Activated CD8-positive, alpha-beta T cell treated with anti-CD3 and anti-CD28 coated beads for 36 hours (primary cell): ENCODE results near the gene PCDH8. TPM values are rescaled to one million over a fixed set of nuclear protein-coding genes. Genes with fewer than 3 reads are reported as not detected.

Experiments used
- ATAC-seq: fragments of 200-7000 bp; cut with Tn5 transposase; one replicate; pipeline ENCODE4 v1.10.0; 2021; ENCODE audit warnings: mild to moderate bottlenecking, moderate library complexity
- CTCF ChIA-PET: fragments of 350-600 bp; sonication (Branson Sonifier 250); formaldehyde crosslinking; loops from one replicate; lab custom pipeline; 2021; ENCODE audit warnings: antibody characterized with exemption; lab: Charles Lee
- POLR2A ChIA-PET: fragments of 350-600 bp; sonication (Branson Sonifier 250); formaldehyde crosslinking; loops from one replicate; lab custom pipeline; 2021; ENCODE audit warnings: antibody characterized with exemption; lab: Charles Lee
- DNase-seq: peaks from one replicate; pipeline ENCODE4 v3.0.0-alpha.2; 2020
- H3K27ac Mint-ChIP-seq: one replicate; pipeline ENCODE4 v1.8.0; 2021; ENCODE audit warnings: mild to moderate bottlenecking, mixed read lengths
- H3K27me3 Mint-ChIP-seq: one replicate; pipeline ENCODE4 v1.8.0; 2021; ENCODE audit warnings: mixed read lengths
- H3K36me3 Mint-ChIP-seq: one replicate; pipeline ENCODE4 v1.8.0; 2021; ENCODE audit warnings: low read depth, mixed read lengths
- H3K4me1 Mint-ChIP-seq: one replicate; pipeline ENCODE4 v1.8.0; 2021; ENCODE audit warnings: low read depth, mixed read lengths
- H3K4me3 Mint-ChIP-seq: one replicate; pipeline ENCODE4 v1.8.0; 2021; ENCODE audit warnings: mild to moderate bottlenecking, moderate library complexity, mixed read lengths
- H3K9me3 Mint-ChIP-seq: one replicate; pipeline ENCODE4 v1.8.0; 2021; ENCODE audit warnings: mixed read lengths
- intact Hi-C: fragments of 100-400 bp; cut with micrococcal nuclease; formaldehyde crosslinking; loops from one replicate; pipeline ENCODE4 v1.10.0; 2022
- total RNA-seq, 2 experiments: library from RNA; stranded (reverse); gene quantifications; one replicate each; pipeline ENCODE4 v1.2.3, GENCODE V29; 2021
- TF ChIP-seq, protein P1 (sequence below): fragments of 200-600 bp; IDR thresholded peaks from one replicate; pipeline ENCODE4 v1.8.0; 2022; ENCODE audit warnings: antibody characterized with exemption, mild to moderate bottlenecking

Gene PCDH8
- total RNA-seq, 2 experiments from 2014 or later = not detected

DNA sequence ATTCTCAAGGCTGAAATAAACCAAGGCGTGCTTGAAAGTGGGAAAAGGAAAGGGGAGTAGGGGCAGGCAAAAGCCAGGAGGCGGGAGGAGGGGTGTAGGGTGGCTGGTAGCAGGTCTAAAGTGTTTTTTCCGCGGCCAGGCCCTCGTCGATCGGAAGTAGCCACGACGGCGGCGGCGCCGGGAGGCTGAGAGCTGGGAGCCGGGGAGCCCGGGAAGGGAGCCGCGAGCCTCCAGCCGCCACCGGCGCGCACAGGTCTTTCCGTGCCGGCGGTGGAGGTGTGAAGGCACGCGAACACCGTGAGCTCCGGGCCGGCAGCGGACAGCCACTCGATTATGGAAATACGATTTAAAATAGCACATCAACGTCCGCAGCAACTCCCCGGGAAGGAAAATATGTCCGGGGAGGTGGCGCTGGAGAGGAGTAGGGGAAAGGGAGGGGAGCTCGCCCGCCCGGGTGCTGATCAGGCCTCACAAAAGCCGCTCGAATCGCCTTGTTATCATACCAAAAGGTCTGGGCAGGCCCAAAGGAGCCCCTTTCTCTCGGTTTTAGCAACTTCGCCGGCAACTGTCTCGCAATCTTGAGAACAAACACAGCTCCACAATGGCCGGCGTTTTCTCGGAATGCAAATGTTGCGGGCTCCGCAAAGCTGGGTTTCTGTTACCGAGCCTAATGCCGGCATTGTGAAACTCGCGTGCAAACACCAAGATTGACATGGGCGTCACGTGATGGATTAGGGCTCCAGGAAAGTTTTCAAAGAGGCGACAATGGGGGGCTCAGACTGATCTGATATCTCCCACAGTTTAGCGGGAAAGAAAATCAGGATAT, 2.9 kb upstream of the PCDH8 start:
- Mint-ChIP-seq H3K4me3 (peak overlapping the region; percentile 55), H3K36me3 (peaks cover 3% of the 10 kb centered on the region), H3K27ac (no peak overlapping the region), H3K4me1 (peaks cover 18% of the 10 kb centered on the region), H3K27me3 (peaks cover 64% of the 10 kb centered on the region), H3K9me3 (peaks cover 3% of the 10 kb centered on the region)
- DNase-seq (peak; percentile 42), ATAC-seq (peak; percentile 18)
- TF ChIP-seq, protein P1, sequence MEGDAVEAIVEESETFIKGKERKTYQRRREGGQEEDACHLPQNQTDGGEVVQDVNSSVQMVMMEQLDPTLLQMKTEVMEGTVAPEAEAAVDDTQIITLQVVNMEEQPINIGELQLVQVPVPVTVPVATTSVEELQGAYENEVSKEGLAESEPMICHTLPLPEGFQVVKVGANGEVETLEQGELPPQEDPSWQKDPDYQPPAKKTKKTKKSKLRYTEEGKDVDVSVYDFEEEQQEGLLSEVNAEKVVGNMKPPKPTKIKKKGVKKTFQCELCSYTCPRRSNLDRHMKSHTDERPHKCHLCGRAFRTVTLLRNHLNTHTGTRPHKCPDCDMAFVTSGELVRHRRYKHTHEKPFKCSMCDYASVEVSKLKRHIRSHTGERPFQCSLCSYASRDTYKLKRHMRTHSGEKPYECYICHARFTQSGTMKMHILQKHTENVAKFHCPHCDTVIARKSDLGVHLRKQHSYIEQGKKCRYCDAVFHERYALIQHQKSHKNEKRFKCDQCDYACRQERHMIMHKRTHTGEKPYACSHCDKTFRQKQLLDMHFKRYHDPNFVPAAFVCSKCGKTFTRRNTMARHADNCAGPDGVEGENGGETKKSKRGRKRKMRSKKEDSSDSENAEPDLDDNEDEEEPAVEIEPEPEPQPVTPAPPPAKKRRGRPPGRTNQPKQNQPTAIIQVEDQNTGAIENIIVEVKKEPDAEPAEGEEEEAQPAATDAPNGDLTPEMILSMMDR = no peak
- intact Hi-C loops = no loop called here
- ChIA-PET CTCF (interaction anchor here (0.9 to 1.5 kb wide), 2 partner anchors 10 to 11 kb away, joined by 3 to 4 read pairs; no protein-coding TSS in a partner anchor), POLR2A (interaction anchor here (0.6 kb wide), 1 partner anchor 407 kb away, joined by 3 read pairs; no protein-coding TSS in a partner anchor)

DNA sequence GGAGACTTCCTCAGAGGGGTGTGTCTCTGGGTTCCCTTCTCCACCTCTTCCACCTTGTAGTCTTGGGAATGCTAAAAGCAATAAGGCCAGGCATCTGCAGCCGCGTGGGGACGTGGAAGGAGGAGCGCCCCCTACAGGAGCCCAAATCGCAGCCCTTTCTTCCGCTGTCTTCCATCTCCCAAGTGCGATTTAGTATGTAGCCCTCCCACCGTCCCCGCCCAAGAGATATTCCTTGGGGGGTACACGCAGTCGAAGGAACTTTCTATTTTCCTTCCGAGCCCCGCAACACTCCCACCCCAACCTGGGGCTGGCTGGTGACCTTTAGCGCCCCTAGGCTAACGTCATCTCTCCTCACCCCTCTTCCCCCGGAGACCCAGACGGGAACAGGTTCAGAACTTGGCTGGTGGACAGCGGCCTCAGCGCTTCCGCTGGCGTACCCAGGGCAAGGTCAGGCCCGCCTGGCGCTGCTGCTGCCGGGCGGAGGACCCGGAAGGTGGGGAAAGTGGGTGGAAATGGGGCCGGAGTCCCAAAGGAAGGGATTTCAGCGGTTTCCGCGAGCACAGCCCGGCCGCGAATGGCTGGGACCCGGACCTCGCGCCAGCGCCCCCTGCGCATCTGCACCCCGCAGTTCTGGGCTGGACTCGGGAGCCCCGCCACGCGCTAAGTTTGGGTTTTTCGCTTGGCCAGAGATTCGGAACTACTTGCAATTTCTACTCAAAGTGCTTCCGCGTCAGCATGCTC, 2.1 kb upstream of the PCDH8 start:
- ChIA-PET CTCF (interaction anchor here (0.9 kb wide), 1 partner anchor 11 kb away, joined by 3 read pairs; no protein-coding TSS in a partner anchor), POLR2A (no interaction called here)
- intact Hi-C loops = no loop called here
- H3K36me3 Mint-ChIP-seq = peaks cover 3% of the 10 kb centered on the region
- DNase-seq (peak; percentile 61), ATAC-seq (peak; percentile 77)
- H3K27me3 Mint-ChIP-seq = peaks cover 65% of the 10 kb centered on the region
- TF ChIP-seq, protein P1 = no peak
- peaks cover 3% of the 10 kb centered on the region for H3K9me3 Mint-ChIP-seq
- H3K4me1 Mint-ChIP-seq = peaks cover 18% of the 10 kb centered on the region
- H3K27ac Mint-ChIP-seq = no peak overlapping the region
- peak overlapping the region; percentile 55 for H3K4me3 Mint-ChIP-seq

DNA sequence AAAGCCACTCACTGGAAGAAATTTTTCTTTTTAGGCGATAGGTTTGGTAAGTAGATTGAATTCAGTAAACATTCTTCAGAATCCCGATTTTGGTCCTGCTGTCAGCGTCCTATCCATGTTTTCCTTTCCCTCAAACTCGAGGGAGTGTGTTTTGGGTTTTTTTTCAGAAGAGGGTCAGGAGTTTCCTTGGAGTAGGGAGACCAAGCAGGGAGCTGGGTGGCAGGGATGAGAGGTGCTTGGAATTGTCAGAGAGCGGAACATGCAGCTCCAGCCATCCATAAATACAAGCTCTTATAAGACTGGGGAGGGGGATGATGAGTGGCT, 1.6 kb upstream of the PCDH8 start:
- H3K9me3 Mint-ChIP-seq = peaks cover 3% of the 10 kb centered on the region
- ChIA-PET POLR2A (no interaction called here), CTCF (no interaction called here)
- DNase-seq = no peak
- H3K27me3 Mint-ChIP-seq = peaks cover 65% of the 10 kb centered on the region
- peaks cover 18% of the 10 kb centered on the region for H3K4me1 Mint-ChIP-seq
- no peak for ATAC-seq
- TF ChIP-seq, protein P1 = no peak
- no peak overlapping the region for H3K4me3 Mint-ChIP-seq
- intact Hi-C loops = no loop called here
- no peak overlapping the region for H3K27ac Mint-ChIP-seq
- H3K36me3 Mint-ChIP-seq = peaks cover 3% of the 10 kb centered on the region

DNA sequence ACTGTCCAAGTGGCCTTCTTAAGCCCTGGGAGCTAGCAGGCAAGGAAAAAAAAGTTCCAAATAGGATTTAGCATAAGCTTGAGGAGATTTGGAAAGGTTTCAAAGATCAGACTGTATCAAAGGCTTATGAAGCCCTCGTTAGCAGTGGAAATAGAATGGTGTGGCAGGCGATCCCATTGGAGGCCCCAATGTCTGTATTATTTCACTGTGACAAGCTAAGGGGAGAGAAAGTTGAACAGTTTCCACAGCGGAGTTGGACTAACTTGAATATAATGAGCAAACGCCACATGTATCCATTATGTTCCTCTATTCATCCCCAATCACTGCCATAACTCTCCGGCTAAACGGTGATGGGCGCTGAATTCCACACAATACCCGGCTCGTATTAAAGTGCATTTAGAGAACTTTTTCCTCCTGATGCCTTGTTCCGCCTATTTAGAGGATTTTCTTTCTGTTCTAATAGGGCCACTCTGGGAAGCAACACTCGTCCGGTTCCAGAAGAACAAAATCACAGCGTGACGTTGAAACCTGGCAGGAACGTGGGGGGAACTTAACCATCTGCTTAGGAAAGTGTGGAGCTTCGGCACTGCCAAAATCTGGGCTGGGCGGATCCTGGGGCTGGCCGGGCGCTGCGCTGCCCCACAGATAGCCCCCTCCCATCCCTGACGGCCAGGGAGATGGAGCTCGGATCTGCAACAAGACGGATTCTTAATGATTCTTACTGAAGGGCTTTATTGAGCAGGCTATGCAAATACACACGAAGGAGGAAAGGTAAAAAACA, 1.0 kb upstream of the PCDH8 start:
- CTCF ChIA-PET = interaction anchor here (0.6 kb wide), 1 partner anchor 1484 kb away, joined by 3 read pairs; no protein-coding TSS in a partner anchor
- Mint-ChIP-seq H3K4me3 (no peak overlapping the region), H3K27me3 (peaks cover 68% of the 10 kb centered on the region), H3K27ac (no peak overlapping the region), H3K4me1 (peaks cover 18% of the 10 kb centered on the region), H3K36me3 (peaks cover 3% of the 10 kb centered on the region), H3K9me3 (peaks cover 3% of the 10 kb centered on the region)
- ATAC-seq (no peak), DNase-seq (no peak)
- POLR2A ChIA-PET = no interaction called here
- TF ChIP-seq, protein P1 = no peak
- intact Hi-C loops = no loop called here
